ENCODE measurements around the gene SAMD1.

- TF ChIP-seq CTCF (IDR thresholded peaks at IDR 0.05) (peak; percentile 63), RCOR1 (IDR thresholded peaks at IDR 0.05; ENCODE audit: low read depth, low read length) (no peak), PHF8 (IDR thresholded peaks at IDR 0.05; ENCODE audit: borderline replicate concordance, low read depth) (no peak), ELK1 (IDR thresholded peaks at IDR 0.05; ENCODE audit: low read depth, low read length) (no peak), USF2 (IDR thresholded peaks at IDR 0.05) (peak; percentile 29), JUN (IDR thresholded peaks at IDR 0.05) (no peak; a peak in 1 of 5 replicates), RFX5 (IDR thresholded peaks at IDR 0.05) (peak; percentile 66), HDAC2 (IDR thresholded peaks at IDR 0.05) (no peak), POLR2A (IDR thresholded peaks at IDR 0.05; ENCODE audit: low read length) (peak; percentile 81), RARB (CRISPR knock-in tag; IDR thresholded peaks at IDR 0.05) (no peak), EP300 (IDR thresholded peaks at IDR 0.05) (no peak)
Measured at GRCh38 chr19:14136509-14137281, 46.1 kb upstream of the SAMD1 start, which contains the start of gene ASF1B.
